Endothelial cell of umbilical vein (primary cell): ENCODE measurements around the gene NELFCD. TPM values are rescaled to one million over a fixed set of nuclear protein-coding genes. Genes with fewer than 3 reads are reported as not detected.

ENCODE experiments used
- BruUV-seq: library from RNA; stranded (reverse); fragments of 400-500 nt; replicated peaks from 2 replicates; lab custom pipeline; 2021; lab: Mats Ljungman, UMichigan
- CTCF ChIA-PET: fragments of 300-600, 350-600 bp; sonication (Branson Sonifier 250); formaldehyde crosslinking; loops from one replicate; lab custom pipeline; 2021; ENCODE audit warnings: antibody characterized with exemption, inconsistent platforms; lab: Charles Lee
- POLR2A ChIA-PET: fragments of 300-600, 350-600 bp; sonication (Branson Sonifier 250); formaldehyde crosslinking; loops from one replicate; lab custom pipeline; 2021; ENCODE audit warnings: antibody characterized with exemption, inconsistent platforms; lab: Charles Lee
- DNase-seq: peaks from one replicate; pipeline ENCODE4 v3.0.0-alpha.2; 2011; ENCODE audit warnings: low read depth, low spot score
- FAIRE-seq: peaks from 2 replicates; lab custom pipeline; 2011; peaks lifted over from hg19 to GRCh38; lab: Jason Lieb, UNC
- H2AFZ ChIP-seq: 2 replicates; pipeline ENCODE4 v1.6.0; 2012; ENCODE audit warnings: low read depth, low read length, control low read depth, inconsistent platforms
- H3K27ac ChIP-seq: 2 replicates; pipeline ENCODE4 v1.5.1; 2011; ENCODE audit warnings: low read depth, mild to moderate bottlenecking, control low read depth, low read length, moderate library complexity; ENCODE audit not compliant: insufficient read depth
- H3K27me3 ChIP-seq, 2 experiments: 2 replicates each; pipeline versions ENCODE4 v1.6.0 to v1.6.1; 2011; ENCODE audit warnings: low read length in 2 of 2, mixed read lengths in 1 of 2; ENCODE audit not compliant: control insufficient read depth in 2 of 2, insufficient read depth in 2 of 2
- H3K36me3 ChIP-seq, 2 experiments: 2 replicates in 1 of 2; 3 replicates in 1 of 2; pipeline ENCODE4 v1.5.1; 2011; ENCODE audit warnings: low read length in 2 of 2, mild to moderate bottlenecking in 1 of 2, moderate library complexity in 1 of 2; ENCODE audit not compliant: control insufficient read depth in 2 of 2, insufficient read depth in 2 of 2; ENCODE audit errors: extremely low read depth in 1 of 2
- H3K4me1 ChIP-seq: 3 replicates; pipeline ENCODE4 v1.5.1; 2011; ENCODE audit warnings: mild to moderate bottlenecking, low read length; ENCODE audit not compliant: control insufficient read depth, insufficient read depth; ENCODE audit errors: extremely low read depth
- H3K4me2 ChIP-seq: 2 replicates; pipeline ENCODE4 v1.6.1; 2011; ENCODE audit warnings: low read length, control low read depth, mixed read lengths; ENCODE audit not compliant: insufficient read depth
- H3K4me3 ChIP-seq, 3 experiments: fragments of 200-600 bp in 1 of 3; sonication (generic), shearing (Covaris generic) in 1 of 3; replicated peaks in 1 of 3; 2 replicates each; pipeline ENCODE4 v1.5.1; 2011 to 2016; ENCODE audit warnings: control low read depth in 3 of 3, low read length in 3 of 3, mild to moderate bottlenecking in 2 of 3, inconsistent platforms in 1 of 3, low read depth in 1 of 3, moderate library complexity in 1 of 3; ENCODE audit not compliant: insufficient read depth in 1 of 3
- H3K79me2 ChIP-seq: 2 replicates; pipeline ENCODE4 v1.6.0; 2012; ENCODE audit warnings: low read length, inconsistent platforms; ENCODE audit not compliant: control insufficient read depth, insufficient read depth
- H3K9ac ChIP-seq: replicated peaks from 2 replicates; pipeline ENCODE3; 2011; ENCODE audit warnings: low read length, control low read depth; ENCODE audit not compliant: insufficient read depth; ENCODE audit errors: extremely low read depth
- H3K9me1 ChIP-seq: replicated peaks from 3 replicates; pipeline ENCODE4 v1.6.0; 2011; ENCODE audit warnings: mild to moderate bottlenecking, low read length; ENCODE audit not compliant: control insufficient read depth, insufficient read depth; ENCODE audit errors: extremely low read depth
- H3K9me3 ChIP-seq: replicated peaks from 2 replicates; pipeline ENCODE4 v1.5.1; 2012; ENCODE audit warnings: low read length, inconsistent platforms; ENCODE audit not compliant: control insufficient read depth, insufficient read depth
- H4K20me1 ChIP-seq: replicated peaks from 2 replicates; pipeline ENCODE3; 2011; ENCODE audit warnings: mild to moderate bottlenecking, low read length; ENCODE audit not compliant: control insufficient read depth, insufficient read depth; ENCODE audit errors: extremely low read depth
- FOS ChIP-seq: IDR thresholded peaks from 2 replicates; pipeline ENCODE4 v1.6.1; 2011; ENCODE audit warnings: mild to moderate bottlenecking, low read length, moderate library complexity, borderline replicate concordance; ENCODE audit not compliant: insufficient read depth
- MYC ChIP-seq: IDR thresholded peaks from one replicate; pipeline ENCODE4 v1.6.1; 2011; ENCODE audit warnings: mild to moderate bottlenecking, low read depth, low read length
- POLR2A ChIP-seq: IDR thresholded peaks from 2 replicates; pipeline ENCODE4 v1.6.1; 2012; ENCODE audit warnings: low read depth, mild to moderate bottlenecking, control low read depth, low read length
- dilution Hi-C: fragments of 300-500 bp; cut with MboI; formaldehyde crosslinking; loops from one replicate; pipeline ENCODE4 v1.15.0; 2019; ENCODE audit warnings: low sequenced_read_pairs; ENCODE audit not compliant: extremely low pct_ligation_motif_present
- intact Hi-C: fragments of 100-400 bp; cut with micrococcal nuclease; formaldehyde crosslinking; loops from one replicate; pipeline ENCODE4 v1.10.0; 2022
- polyA plus RNA-seq, 4 experiments: library from polyadenylated mRNA; depleted of rRNA in 3 of 4; stranded (reverse) in 3 of 4; unstranded in 1 of 4; fragments of >200 nt; gene quantifications; 2 replicates each; pipeline versions ENCODE4 v1.2.1 to v1.2.3, GENCODE V29; 2011 to 2012; ENCODE audit warnings: missing spikeins in 1 of 4
- total RNA-seq: library from RNA; stranded (reverse); gene quantifications from 2 replicates; pipeline ENCODE4 v1.2.3, GENCODE V29; 2021
- TF ChIP-seq, protein P1 (sequence below), 2 donors: IDR thresholded peaks; 1 replicate in 1 of 2; 2 replicates in 1 of 2; pipeline ENCODE4 v1.5.1; 2011; ENCODE audit warnings: low read length in 2 of 2, mild to moderate bottlenecking in 2 of 2, moderate library complexity in 2 of 2, control low read depth in 1 of 2, inconsistent platforms in 1 of 2, low read depth in 1 of 2; ENCODE audit not compliant: insufficient read depth in 1 of 2; ENCODE audit errors: extremely low read depth in 1 of 2

NELFCD gene
- total and polyA plus RNA-seq, 2 donors (not counting 3 experiments of a cell fraction or from before 2014, with no cell fraction given) = 90.1 to 92.5 TPM

DNA sequence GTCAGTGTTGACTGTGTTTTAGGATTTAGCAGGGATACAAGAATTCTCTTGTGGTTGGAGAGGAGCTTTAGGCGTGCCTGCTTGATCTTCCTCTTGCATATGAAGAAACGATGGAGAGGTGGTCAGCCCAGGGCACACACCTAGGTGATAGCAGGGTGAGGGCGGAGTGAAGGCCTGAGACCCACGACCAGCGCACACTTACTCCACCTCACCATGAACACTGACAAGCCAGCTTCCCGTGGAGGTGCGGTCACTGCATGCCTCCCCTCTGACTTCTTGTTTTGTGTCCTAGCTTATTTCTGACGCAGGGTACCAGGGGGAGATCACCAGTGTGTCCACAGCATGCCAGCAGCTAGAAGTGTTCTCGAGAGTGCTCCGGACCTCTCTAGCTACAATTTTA is 8.1 kb downstream of the NELFCD start:
- Histone ChIP-seq H2AFZ (no peak overlapping the region), H3K4me2 (no peak overlapping the region), H3K9me1 (no peaks in the 10 kb centered on the region), H3K4me3 (no peak overlapping the region), H3K4me1 (no peaks in the 10 kb centered on the region), H3K9ac (no peak overlapping the region), H3K9me3 (no peaks in the 10 kb centered on the region), H3K27ac (no peak overlapping the region), H3K27me3 (no peaks in the 10 kb centered on the region), H4K20me1 (no peaks in the 10 kb centered on the region), H3K79me2 (peaks cover 21% of the 10 kb centered on the region), H3K36me3 (peaks cover 34 to 54% of the 10 kb centered on the region in 2 experiments)
- dilution Hi-C loops = no loop called here
- TF ChIP-seq, protein P1, sequence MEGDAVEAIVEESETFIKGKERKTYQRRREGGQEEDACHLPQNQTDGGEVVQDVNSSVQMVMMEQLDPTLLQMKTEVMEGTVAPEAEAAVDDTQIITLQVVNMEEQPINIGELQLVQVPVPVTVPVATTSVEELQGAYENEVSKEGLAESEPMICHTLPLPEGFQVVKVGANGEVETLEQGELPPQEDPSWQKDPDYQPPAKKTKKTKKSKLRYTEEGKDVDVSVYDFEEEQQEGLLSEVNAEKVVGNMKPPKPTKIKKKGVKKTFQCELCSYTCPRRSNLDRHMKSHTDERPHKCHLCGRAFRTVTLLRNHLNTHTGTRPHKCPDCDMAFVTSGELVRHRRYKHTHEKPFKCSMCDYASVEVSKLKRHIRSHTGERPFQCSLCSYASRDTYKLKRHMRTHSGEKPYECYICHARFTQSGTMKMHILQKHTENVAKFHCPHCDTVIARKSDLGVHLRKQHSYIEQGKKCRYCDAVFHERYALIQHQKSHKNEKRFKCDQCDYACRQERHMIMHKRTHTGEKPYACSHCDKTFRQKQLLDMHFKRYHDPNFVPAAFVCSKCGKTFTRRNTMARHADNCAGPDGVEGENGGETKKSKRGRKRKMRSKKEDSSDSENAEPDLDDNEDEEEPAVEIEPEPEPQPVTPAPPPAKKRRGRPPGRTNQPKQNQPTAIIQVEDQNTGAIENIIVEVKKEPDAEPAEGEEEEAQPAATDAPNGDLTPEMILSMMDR (IDR thresholded peaks at IDR 0.05; ENCODE audit: extremely low read depth in 1 of 2, insufficient read depth in 1 of 2, low read depth in 1 of 2, low read length in 2 of 2) = no peak
- no peak for TF ChIP-seq MYC
- TF ChIP-seq POLR2A = no peak
- ChIA-PET CTCF (no interaction called here), POLR2A (no interaction called here)
- DNase-seq (no peak), FAIRE-seq (no peak)
- no TSS peak for BruUV-seq
- intact Hi-C loops = loop anchor here (10.0 kb wide), 1 partner anchor 236 kb away; no protein-coding TSS in a partner anchor

DNA sequence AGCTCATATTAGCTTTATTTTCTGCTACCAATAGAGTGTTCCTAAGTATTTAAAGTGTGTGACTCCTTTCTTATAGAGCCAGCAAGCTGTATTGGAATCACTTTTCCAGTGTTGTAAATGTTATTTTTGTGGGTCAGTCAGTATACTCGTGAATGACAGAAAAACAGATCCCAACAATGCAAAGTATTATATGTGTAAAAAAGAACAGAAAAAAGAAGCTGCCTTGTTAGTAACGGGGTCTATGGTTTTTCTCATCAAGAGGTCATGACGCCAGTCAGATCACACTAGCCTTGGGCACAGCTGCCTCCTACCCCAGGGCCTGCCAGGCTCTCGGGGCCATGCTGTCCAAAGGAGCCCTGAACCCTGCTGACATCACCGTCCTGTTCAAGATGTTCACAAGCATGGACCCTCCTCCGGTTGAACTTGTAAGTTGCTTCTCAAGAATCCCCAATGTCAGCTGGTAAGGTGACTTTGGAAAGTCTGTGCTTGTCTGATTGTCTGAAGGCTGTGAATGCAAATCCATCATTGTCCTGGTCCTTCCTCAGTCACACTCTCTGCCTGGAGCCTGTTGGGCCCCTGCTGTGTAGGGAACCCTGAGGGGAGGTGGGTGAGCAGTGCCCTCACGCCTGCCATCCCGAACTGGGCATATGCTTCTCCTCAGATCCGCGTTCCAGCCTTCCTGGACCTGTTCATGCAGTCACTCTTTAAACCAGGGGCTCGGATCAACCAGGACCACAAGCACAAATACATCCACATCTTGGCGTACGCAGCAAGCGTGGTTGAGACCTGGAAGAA is 9.8 kb downstream of the NELFCD start:
- no peak for DNase-seq
- intact Hi-C loops (no loop called here), dilution Hi-C loops (no loop called here)
- FAIRE-seq = no peak
- H3K4me1 ChIP-seq = no peaks in the 10 kb centered on the region
- H3K9me3 ChIP-seq = no peaks in the 10 kb centered on the region
- POLR2A ChIA-PET = no interaction called here
- BruUV-seq = no TSS peak
- H3K4me3 ChIP-seq = no peak overlapping the region
- TF ChIP-seq MYC (no peak), FOS (no peak)
- H3K9me1 ChIP-seq = no peaks in the 10 kb centered on the region
- no peak overlapping the region for H3K27ac ChIP-seq
- no peaks in the 10 kb centered on the region for H4K20me1 ChIP-seq
- CTCF ChIA-PET = interaction anchor here (0.9 kb wide), 1 partner anchor 121 kb away, joined by 4 read pairs; no protein-coding TSS in a partner anchor
- H3K36me3 ChIP-seq = peaks cover 41 to 62% of the 10 kb centered on the region in 2 experiments
- H3K79me2 ChIP-seq = peaks cover 9% of the 10 kb centered on the region
- no peak overlapping the region for H3K9ac ChIP-seq
- H2AFZ ChIP-seq = no peak overlapping the region
- no peaks in the 10 kb centered on the region for H3K27me3 ChIP-seq
- H3K4me2 ChIP-seq = no peak overlapping the region
